GDM1 (cell line): ENCODE data around the gene RDH13.
"Not testable (repeated sequence)": the region's sequence is repeated elsewhere in the genome, so short reads cannot be mapped to it uniquely, and the experiment has no call there.

Source experiments
- DNase-seq: peaks from one replicate; lab custom pipeline; 2025; lab: John Stamatoyannopoulos, UW

The RDH13 gene

GRCh38 chr19:55015126-55015525 lies 47.8 kb downstream of the RDH13 start:
- DNase-seq, result no peak

GRCh38 chr19:55014714-55015113 lies 48.2 kb downstream of the RDH13 start:
- DNase-seq, result no peak

GRCh38 chr19:55013596-55013995 lies 49.4 kb downstream of the RDH13 start:
- no peak for DNase-seq

- DNase-seq, result no peak
Observed at GRCh38 chr19:55012306-55012705, 50.6 kb downstream of the RDH13 start.

GRCh38 chr19:55010561-55010960 lies 52.4 kb downstream of the RDH13 start:
- DNase-seq, result not testable (repeated sequence)

- DNase-seq, result not testable (repeated sequence)
Observed at GRCh38 chr19:55008781-55009180, 54.2 kb downstream of the RDH13 start.

- not testable (repeated sequence) for DNase-seq
Observed at GRCh38 chr19:55008189-55008588, 54.8 kb downstream of the RDH13 start.

GRCh38 chr19:55007537-55007936 lies 55.4 kb downstream of the RDH13 start:
- not testable (repeated sequence) for DNase-seq

GRCh38 chr19:55006795-55007194 lies 56.2 kb downstream of the RDH13 start:
- DNase-seq, result not testable (repeated sequence)

- DNase-seq, result peak; percentile 90
Observed at GRCh38 chr19:55005684-55006488, 57.1 kb downstream of the RDH13 start.

- DNase-seq, result no peak
Observed at GRCh38 chr19:55000761-55001160, 62.2 kb downstream of the RDH13 start.

- not testable (repeated sequence) for DNase-seq
Observed at GRCh38 chr19:54998751-54999239, 64.2 kb downstream of the RDH13 start.

- no peak for DNase-seq
Observed at GRCh38 chr19:54995561-54995960, 67.4 kb downstream of the RDH13 start.
